GM23248 (cell line): ENCODE results near the gene BACE1-AS. TPM values are rescaled to one million over a fixed set of nuclear protein-coding genes. Genes with fewer than 3 reads are reported as not detected.

ENCODE experiments used
- DNase-seq: peaks from one replicate; pipeline ENCODE4 v3.0.0-alpha.2; 2015
- H2AFZ ChIP-seq: fragments of 200-600 bp; sonication (generic); 2 replicates; pipeline ENCODE4 v1.6.1; 2016; ENCODE audit warnings: antibody characterized with exemption
- H3F3A ChIP-seq: fragments of 200-600 bp; sonication (generic); 2 replicates; pipeline ENCODE4 v1.6.1; 2016; ENCODE audit warnings: mild to moderate bottlenecking, antibody characterized with exemption, mixed run types; ENCODE audit not compliant: insufficient read depth
- H3K27ac ChIP-seq: fragments of 200-600 bp; sonication (generic); 2 replicates; pipeline ENCODE4 v1.5.1; 2016; ENCODE audit warnings: mild to moderate bottlenecking
- H3K27me3 ChIP-seq: fragments of 200-600 bp; sonication (generic); replicated peaks from 2 replicates; pipeline ENCODE4 v1.6.1; 2016; ENCODE audit warnings: mild to moderate bottlenecking; ENCODE audit not compliant: insufficient read depth
- H3K36me3 ChIP-seq: fragments of 200-600 bp; sonication (generic); 2 replicates; pipeline ENCODE4 v1.6.1; 2016; ENCODE audit warnings: low read depth, mild to moderate bottlenecking
- H3K4me1 ChIP-seq: fragments of 200-600 bp; sonication (generic); 2 replicates; pipeline ENCODE4 v1.6.1; 2016; ENCODE audit warnings: mild to moderate bottlenecking; ENCODE audit not compliant: insufficient read depth
- H3K4me2 ChIP-seq: fragments of 200-600 bp; sonication (generic); one replicate; pipeline ENCODE4 v1.6.1; 2016; ENCODE audit warnings: mild to moderate bottlenecking; ENCODE audit not compliant: unreplicated experiment
- H3K4me3 ChIP-seq: fragments of 200-600 bp; sonication (generic); 2 replicates; pipeline ENCODE4 v1.5.1; 2016; ENCODE audit warnings: mild to moderate bottlenecking
- H3K79me2 ChIP-seq: fragments of 200-600 bp; sonication (generic); 2 replicates; pipeline ENCODE4 v1.6.1; 2016; ENCODE audit warnings: mild to moderate bottlenecking; ENCODE audit not compliant: insufficient read depth
- H3K9ac ChIP-seq: fragments of 200-600 bp; sonication (generic); 2 replicates; pipeline ENCODE4 v1.6.1; 2016; ENCODE audit warnings: mild to moderate bottlenecking
- H3K9me2 ChIP-seq: fragments of 200-600 bp; sonication (generic); 2 replicates; pipeline ENCODE4 v1.6.1; 2016; ENCODE audit warnings: mixed run types, mild to moderate bottlenecking, moderate library complexity; ENCODE audit not compliant: insufficient read depth
- H3K9me3 ChIP-seq: fragments of 200-600 bp; sonication (generic); one replicate; pipeline ENCODE4 v1.6.1; 2017; ENCODE audit warnings: low read depth
- H4K20me1 ChIP-seq: fragments of 200-600 bp; sonication (generic); 2 replicates; pipeline ENCODE4 v1.6.0; 2016; ENCODE audit not compliant: insufficient read depth
- EZH2 ChIP-seq: fragments of 200-600 bp; sonication (generic); IDR thresholded peaks from 2 replicates; pipeline ENCODE4 v1.6.1; 2018; ENCODE audit warnings: antibody characterized with exemption, mild to moderate bottlenecking; ENCODE audit not compliant: insufficient read depth, poor library complexity, severe bottlenecking
- EZH2phosphoT487 ChIP-seq: fragments of 200-600 bp; sonication (generic); IDR thresholded peaks from 2 replicates; pipeline ENCODE4 v1.6.1; 2018; ENCODE audit warnings: antibody characterized with exemption, moderate library complexity, mild to moderate bottlenecking, low read depth; ENCODE audit not compliant: insufficient read depth
- WGBS, 2 experiments: methylation state at CpG; one replicate each; pipeline ENCODE4 v1.1.6; 2015 to 2017; ENCODE audit warnings: low lambda C conversion rate in 2 of 2, low coverage in 1 of 2; ENCODE audit errors: missing lambda C conversion rate in 2 of 2; 5-methylcytosine and 5-hydroxymethylcytosine counted together
- in situ Hi-C: fragments of 300-500 bp; cut with MboI; formaldehyde crosslinking; loops from 2 replicates; pipeline ENCODE4 v1.15.0; 2020
- polyA plus RNA-seq: library from polyadenylated mRNA; unstranded; fragments of >200 nt; fragmentation: Nextera tagmentation; extraction: Ambion mirVana; gene quantifications from 2 replicates; pipeline ENCODE4 v1.2.1, GENCODE V29; 2016
- small RNA-seq: library from RNA; depleted of rRNA; stranded (forward); fragments of <200 nt; gene quantifications from one replicate; pipeline ENCODE3, GENCODE V24; 2014; ENCODE audit warnings: low read depth, low replicate concordance
- total RNA-seq: library from RNA; depleted of rRNA; stranded (reverse); fragments of >200 nt; shearing (Covaris generic); gene quantifications from 2 replicates; pipeline ENCODE4 v1.2.3, GENCODE V29; 2014; rRNA removed

The BACE1-AS gene
- total and polyA plus RNA-seq, 2 experiments from 2014 or later = 1.5 to 6.6 TPM

DNA sequence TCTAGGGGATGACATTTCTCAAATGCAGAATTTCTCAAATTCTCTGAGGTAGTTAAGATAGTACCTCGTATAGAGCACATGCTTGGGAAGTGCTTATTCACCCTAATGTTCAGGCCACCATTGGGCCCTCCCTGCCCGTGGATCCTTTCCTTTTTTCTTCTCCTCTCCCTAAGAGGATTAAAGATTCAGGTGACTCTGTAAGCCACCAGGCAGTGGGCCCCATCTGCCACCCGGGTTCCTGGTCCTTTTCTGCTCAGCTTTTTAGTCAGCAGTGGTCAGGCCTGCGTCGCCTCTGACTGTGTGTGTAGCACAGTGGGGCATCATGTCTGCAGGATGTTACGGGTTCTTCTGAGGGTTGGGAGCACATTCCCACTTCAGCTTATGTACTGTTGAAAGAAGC lies 43.8 kb downstream of the BACE1-AS start:
- Histone ChIP-seq H3K79me2 (peaks cover 57% of the 10 kb centered on the region), H3F3A (no peaks in the 10 kb centered on the region), H4K20me1 (no peaks in the 10 kb centered on the region), H3K4me3 (no peak overlapping the region), H3K9me3 (no peaks in the 10 kb centered on the region), H3K27ac (no peak overlapping the region), H3K4me1 (0 out of 2 replicates have a peak, but pooled peaks cover 5% of the 10 kb centered on the region), H3K36me3 (peaks cover 8% of the 10 kb centered on the region; the same call in 1 of the 2 replicates), H3K4me2 (no peak overlapping the region), H3K9me2 (no peaks in the 10 kb centered on the region), H3K9ac (no peak overlapping the region), H2AFZ (no peak overlapping the region), H3K27me3 (no peaks in the 10 kb centered on the region)
- in situ Hi-C loops = no loop called here
- no peak for TF ChIP-seq EZH2phosphoT487
- no peak for TF ChIP-seq EZH2
- 90 to 93% methylated on average over 6 of the region's 6 CpGs for WGBS, 2 experiments
- DNase-seq = no peak

DNA sequence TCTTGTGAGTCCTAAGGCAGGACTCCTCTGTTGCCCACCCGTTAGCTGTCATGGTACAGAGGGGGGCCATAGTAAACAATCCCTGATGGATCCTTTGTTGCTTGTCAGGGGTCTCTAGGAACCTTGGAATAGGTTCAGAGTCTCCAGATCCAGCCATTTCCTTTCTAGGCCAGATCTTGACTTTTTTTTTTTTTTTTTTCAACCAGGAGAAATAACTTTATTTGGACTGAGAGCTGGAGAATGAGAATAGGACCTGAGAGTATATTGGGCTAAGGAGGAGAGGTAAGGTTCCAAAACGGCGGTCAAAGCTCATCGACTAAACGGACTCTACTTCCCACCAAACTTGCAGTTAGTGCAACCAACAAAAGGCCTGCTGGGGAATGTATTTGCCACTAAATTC lies 44.3 kb downstream of the BACE1-AS start:
- in situ Hi-C loops = no loop called here
- 95 to 98% methylated on average over 5 of the region's 5 CpGs for WGBS, 2 experiments
- H3K27me3 ChIP-seq = no peaks in the 10 kb centered on the region

DNA sequence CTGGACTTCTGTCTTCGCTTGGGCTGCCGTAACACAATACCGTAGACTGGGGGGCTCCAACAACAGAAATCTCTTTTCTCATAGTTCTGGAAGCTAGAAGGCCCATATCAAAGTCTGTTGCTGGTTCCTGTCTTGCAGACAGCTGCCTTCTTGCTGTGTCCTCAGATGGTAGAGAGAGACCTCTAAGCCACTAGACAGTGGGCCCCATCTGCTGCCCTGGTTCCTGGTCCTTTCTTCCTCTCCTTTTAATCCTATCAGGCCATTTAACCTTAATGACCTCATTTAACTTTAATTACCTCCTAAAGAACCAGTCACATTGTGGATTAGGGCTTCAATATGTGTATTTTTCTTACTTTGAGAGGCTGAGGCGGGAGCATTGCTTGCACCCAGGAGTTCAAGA lies 45.9 kb downstream of the BACE1-AS start:
- Histone ChIP-seq H2AFZ (no peak overlapping the region), H3K4me3 (no peak overlapping the region), H3K9me3 (no peaks in the 10 kb centered on the region), H3F3A (no peaks in the 10 kb centered on the region), H3K36me3 (peaks cover 20% of the 10 kb centered on the region; the same call in 1 of the 2 replicates), H3K4me1 (no peaks in the 10 kb centered on the region), H3K4me2 (no peak overlapping the region), H3K79me2 (peaks cover 44% of the 10 kb centered on the region), H3K9me2 (no peaks in the 10 kb centered on the region), H3K27ac (no peak overlapping the region), H4K20me1 (no peaks in the 10 kb centered on the region), H3K27me3 (no peaks in the 10 kb centered on the region), H3K9ac (no peak overlapping the region)
- TF ChIP-seq EZH2phosphoT487 = no peak
- no peak for TF ChIP-seq EZH2
- DNase-seq = no peak
- WGBS, 2 experiments = 98 to 100% methylated on average over 4 of the region's 4 CpGs
- in situ Hi-C loops = no loop called here

More for the DNA sequence above, 44.3 kb downstream of the BACE1-AS start:
- H3K27ac ChIP-seq = no peak overlapping the region
- no peaks in the 10 kb centered on the region for H4K20me1 ChIP-seq
- H3K4me1 ChIP-seq = 0 out of 2 replicates have a peak, but pooled peaks cover 2% of the 10 kb centered on the region
- no peak for TF ChIP-seq EZH2phosphoT487
- TF ChIP-seq EZH2 = no peak
- H3K79me2 ChIP-seq = peaks cover 52% of the 10 kb centered on the region
- H3F3A ChIP-seq = no peaks in the 10 kb centered on the region
- H3K9me2 ChIP-seq = no peaks in the 10 kb centered on the region
- no peak for DNase-seq
- peaks cover 13% of the 10 kb centered on the region; the same call in 1 of the 2 replicates for H3K36me3 ChIP-seq
- no peaks in the 10 kb centered on the region for H3K9me3 ChIP-seq
- H3K9ac ChIP-seq = no peak overlapping the region
- no peak overlapping the region for H3K4me3 ChIP-seq
- H2AFZ ChIP-seq = no peak overlapping the region
- H3K4me2 ChIP-seq = no peak overlapping the region

Small RNA genes within 50 kb of the gene (small RNA-seq; reads per million reads assigned to genes)
- gene RF00564 = not detected

Other genes starting within 250 kb of the BACE1-AS start
- 13.3 and 15.5 TPM in 2 replicates for gene SIK3, start 192.9 kb upstream of the BACE1-AS start, total RNA-seq
- gene SIK3, start 192.9 kb upstream of the BACE1-AS start, polyA plus RNA-seq = 3.9 and 4.2 TPM in 2 replicates
- gene PAFAH1B2, start 147.1 kb upstream of the BACE1-AS start, total RNA-seq = 124 and 140 TPM in 2 replicates
- gene PAFAH1B2, start 147.1 kb upstream of the BACE1-AS start, polyA plus RNA-seq = 116 and 120 TPM in 2 replicates
- 15.7 TPM in 2 replicates for gene SIDT2, start 112.6 kb upstream of the BACE1-AS start, total RNA-seq
- 11.6 and 13.1 TPM in 2 replicates for gene SIDT2, start 112.6 kb upstream of the BACE1-AS start, polyA plus RNA-seq
- 2,401 and 2,613 TPM in 2 replicates for gene TAGLN, start 92.0 kb upstream of the BACE1-AS start, total RNA-seq
- gene TAGLN, start 92.0 kb upstream of the BACE1-AS start, polyA plus RNA-seq = 1,454 and 1,484 TPM in 2 replicates
- 58.8 and 68.7 TPM in 2 replicates for gene PCSK7, start 59.3 kb upstream of the BACE1-AS start, total RNA-seq
- gene PCSK7, start 59.3 kb upstream of the BACE1-AS start, polyA plus RNA-seq = 29.7 and 31.6 TPM in 2 replicates
- gene RNF214, start 58.7 kb upstream of the BACE1-AS start, total RNA-seq = 5.8 and 13.9 TPM in 2 replicates
- gene RNF214, start 58.7 kb upstream of the BACE1-AS start, polyA plus RNA-seq = 11.3 and 12.6 TPM in 2 replicates
- 40.5 and 45.8 TPM in 2 replicates for gene BACE1, start 24.9 kb downstream of the BACE1-AS start, total RNA-seq
- gene BACE1, start 24.9 kb downstream of the BACE1-AS start, polyA plus RNA-seq = 14.4 and 15.0 TPM in 2 replicates
- gene CEP164, start 36.5 kb downstream of the BACE1-AS start, total RNA-seq = 30.9 and 48.2 TPM in 2 replicates
- 20.0 and 20.3 TPM in 2 replicates for gene CEP164, start 36.5 kb downstream of the BACE1-AS start, polyA plus RNA-seq